Astrocyte (in vitro differentiated cells and primary cell): Measurements from ENCODE around the gene OR6Q1. TPM values are rescaled to one million over a fixed set of nuclear protein-coding genes. Genes with fewer than 3 reads are reported as not detected.

Source experiments
- DNase-seq: peaks from one replicate; pipeline ENCODE4 v3.0.0-alpha.2; 2010; ENCODE audit warnings: low read depth
- FAIRE-seq: peaks from 2 replicates; lab custom pipeline; 2011; peaks lifted over from hg19 to GRCh38; lab: Jason Lieb, UNC
- H2AFZ ChIP-seq: 2 replicates; pipeline ENCODE4 v1.6.0; 2012; ENCODE audit warnings: low read depth, low read length, inconsistent platforms
- H3K27ac ChIP-seq: 2 replicates; pipeline ENCODE4 v1.5.1; 2011; ENCODE audit warnings: low read depth, low read length, inconsistent platforms
- H3K27me3 ChIP-seq: 2 replicates; pipeline ENCODE4 v1.6.0; 2011; ENCODE audit warnings: low read length, inconsistent platforms; ENCODE audit not compliant: insufficient read depth
- H3K36me3 ChIP-seq: 2 replicates; pipeline ENCODE4 v1.5.1; 2011; ENCODE audit warnings: low read length, inconsistent platforms; ENCODE audit not compliant: insufficient read depth
- H3K4me1 ChIP-seq: 2 replicates; pipeline ENCODE4 v1.5.1; 2011; ENCODE audit warnings: low read length, inconsistent platforms; ENCODE audit not compliant: insufficient read depth
- H3K4me2 ChIP-seq: 2 replicates; pipeline ENCODE4 v1.6.0; 2012; ENCODE audit warnings: low read length, inconsistent platforms
- H3K4me3 ChIP-seq: 2 replicates; pipeline ENCODE4 v1.5.1; 2011; ENCODE audit warnings: low read depth, mild to moderate bottlenecking, low read length, inconsistent platforms; ENCODE audit not compliant: insufficient read depth
- H3K79me2 ChIP-seq: 2 replicates; pipeline ENCODE4 v1.6.0; 2012; ENCODE audit warnings: mild to moderate bottlenecking, low read length, inconsistent platforms; ENCODE audit not compliant: insufficient read depth
- H3K9ac ChIP-seq: 2 replicates; pipeline ENCODE4 v1.6.0; 2012; ENCODE audit warnings: mild to moderate bottlenecking, low read length, inconsistent platforms
- H3K9me3 ChIP-seq: 2 replicates; pipeline ENCODE4 v1.5.1; 2012; ENCODE audit warnings: low read depth, mild to moderate bottlenecking, low read length, inconsistent platforms; ENCODE audit not compliant: insufficient read depth
- H4K20me1 ChIP-seq: 2 replicates; pipeline ENCODE4 v1.6.0; 2012; ENCODE audit warnings: low read length, inconsistent platforms; ENCODE audit not compliant: insufficient read depth
- H3K27ac Mint-ChIP-seq: one replicate; pipeline ENCODE4 v1.8.0; 2021; ENCODE audit warnings: mild to moderate bottlenecking, mixed read lengths; ENCODE audit not compliant: unreplicated experiment
- H3K27me3 Mint-ChIP-seq: one replicate; pipeline ENCODE4 v1.8.0; 2021; ENCODE audit warnings: low read depth, mixed read lengths; ENCODE audit not compliant: unreplicated experiment
- H3K36me3 Mint-ChIP-seq: one replicate; pipeline ENCODE4 v1.8.0; 2021; ENCODE audit warnings: low read depth, mixed read lengths; ENCODE audit not compliant: unreplicated experiment
- H3K4me1 Mint-ChIP-seq: one replicate; pipeline ENCODE4 v1.8.0; 2021; ENCODE audit warnings: low read depth, mixed read lengths; ENCODE audit not compliant: unreplicated experiment
- H3K4me3 Mint-ChIP-seq: one replicate; pipeline ENCODE4 v1.8.0; 2021; ENCODE audit warnings: mild to moderate bottlenecking, moderate library complexity, mixed read lengths; ENCODE audit not compliant: unreplicated experiment
- H3K9me3 Mint-ChIP-seq: one replicate; pipeline ENCODE4 v1.8.0; 2021; ENCODE audit warnings: mild to moderate bottlenecking, mixed read lengths; ENCODE audit not compliant: unreplicated experiment
- CTCF ChIP-seq: IDR thresholded peaks from 2 replicates; pipeline ENCODE4 v1.5.1; 2011; ENCODE audit warnings: low read depth, mild to moderate bottlenecking, inconsistent platforms, low read length, moderate library complexity; ENCODE audit not compliant: insufficient read depth
- EZH2 ChIP-seq: IDR thresholded peaks from 2 replicates; pipeline ENCODE4 v1.6.1; 2012; ENCODE audit warnings: mild to moderate bottlenecking, low read length, inconsistent platforms; ENCODE audit not compliant: insufficient read depth
- total RNA-seq: library from RNA; stranded (reverse); gene quantifications from 2 replicates; pipeline ENCODE4 v1.2.1, GENCODE V29; 2021

The OR6Q1 gene
- total RNA-seq, 1 donor from 2014 or later, result not detected

GRCh38 chr11:58043379-58043778 is 12.6 kb downstream of the OR6Q1 start:
- H3K4me3 Mint-ChIP-seq, result no peak overlapping the region
- no peak overlapping the region for H3K27ac ChIP-seq
- H3K9me3 ChIP-seq, result no peaks in the 10 kb centered on the region
- no peaks in the 10 kb centered on the region for H3K4me1 ChIP-seq
- DNase-seq, result no peak
- H2AFZ ChIP-seq, result no peak overlapping the region
- no peak overlapping the region for H3K9ac ChIP-seq
- H3K4me1 Mint-ChIP-seq, result no peaks in the 10 kb centered on the region
- no peak overlapping the region for H3K27ac Mint-ChIP-seq
- H3K4me3 ChIP-seq, result no peak overlapping the region
- H3K79me2 ChIP-seq, result no peaks in the 10 kb centered on the region
- H3K36me3 ChIP-seq, result no peaks in the 10 kb centered on the region
- peaks cover 1% of the 10 kb centered on the region for H3K36me3 Mint-ChIP-seq
- no peaks in the 10 kb centered on the region for H3K27me3 ChIP-seq
- H4K20me1 ChIP-seq, result no peaks in the 10 kb centered on the region
- H3K27me3 Mint-ChIP-seq, result peaks cover 7% of the 10 kb centered on the region
- peaks cover 4% of the 10 kb centered on the region for H3K9me3 Mint-ChIP-seq
- TF ChIP-seq EZH2, result no peak
- TF ChIP-seq CTCF, result no peak
- FAIRE-seq, result no peak
- H3K4me2 ChIP-seq, result no peak overlapping the region

GRCh38 chr11:58046231-58046630 is 15.5 kb downstream of the OR6Q1 start:
- Histone ChIP-seq H4K20me1 (no peaks in the 10 kb centered on the region), H3K9me3 (no peaks in the 10 kb centered on the region), H3K4me1 (no peaks in the 10 kb centered on the region), H3K27ac (no peak overlapping the region), H3K4me2 (no peak overlapping the region), H2AFZ (no peak overlapping the region), H3K79me2 (no peaks in the 10 kb centered on the region), H3K9ac (no peak overlapping the region), H3K4me3 (no peak overlapping the region), H3K27me3 (no peaks in the 10 kb centered on the region), H3K36me3 (no peaks in the 10 kb centered on the region)
- Mint-ChIP-seq H3K36me3 (peaks cover 1% of the 10 kb centered on the region), H3K27ac (no peak overlapping the region), H3K27me3 (peaks cover 6% of the 10 kb centered on the region), H3K4me1 (no peaks in the 10 kb centered on the region), H3K9me3 (no peaks in the 10 kb centered on the region), H3K4me3 (no peak overlapping the region)
- DNase-seq (no peak), FAIRE-seq (no peak)
- TF ChIP-seq CTCF, result no peak

- H3K9me3 Mint-ChIP-seq, result no peaks in the 10 kb centered on the region
- Histone ChIP-seq H4K20me1 (no peaks in the 10 kb centered on the region), H2AFZ (no peak overlapping the region), H3K27ac (no peak overlapping the region), H3K4me1 (no peaks in the 10 kb centered on the region), H3K4me2 (no peak overlapping the region), H3K4me3 (no peak overlapping the region), H3K36me3 (no peaks in the 10 kb centered on the region), H3K9me3 (no peaks in the 10 kb centered on the region), H3K27me3 (no peaks in the 10 kb centered on the region), H3K9ac (no peak overlapping the region), H3K79me2 (no peaks in the 10 kb centered on the region)
- peaks cover 4% of the 10 kb centered on the region for H3K27me3 Mint-ChIP-seq
- DNase-seq (no peak), FAIRE-seq (no peak)
- peaks cover 1% of the 10 kb centered on the region for H3K36me3 Mint-ChIP-seq
- TF ChIP-seq CTCF, result no peak
- H3K4me3 Mint-ChIP-seq, result no peak overlapping the region
- H3K27ac Mint-ChIP-seq, result no peak overlapping the region
- no peaks in the 10 kb centered on the region for H3K4me1 Mint-ChIP-seq
Measured at GRCh38 chr11:58047818-58048217, 17.1 kb downstream of the OR6Q1 start.
